GM18951 (cell line): ENCODE measurements around the gene IGF2R.

ENCODE experiments used
- POLR2A ChIP-seq: IDR thresholded peaks from 4 replicates; pipeline ENCODE4 v1.6.1; 2011; ENCODE audit warnings: mild to moderate bottlenecking; ENCODE audit not compliant: insufficient read length, insufficient read depth; ENCODE audit errors: extremely low read depth
- in situ Hi-C: fragments of 300-500 bp; cut with MboI; formaldehyde crosslinking; loops from one replicate; pipeline ENCODE4 v1.12.0; 2022; ENCODE audit warnings: low sequenced_read_pairs, mixed read lengths, inconsistent platforms; ENCODE audit not compliant: unreplicated experiment

IGF2R gene

GRCh38 chr6:160135907-160136655 lies 167.2 kb downstream of the IGF2R start:
- no peak for TF ChIP-seq POLR2A
- in situ Hi-C loops: no loop called here

- no peak for TF ChIP-seq POLR2A
- in situ Hi-C loops: no loop called here
Observed at GRCh38 chr6:160137130-160137988, 168.5 kb downstream of the IGF2R start.

- in situ Hi-C loops: no loop called here
Observed at GRCh38 chr6:160137989-160138835, 169.3 kb downstream of the IGF2R start.

GRCh38 chr6:160138839-160139419 lies 170.0 kb downstream of the IGF2R start:
- no peak for TF ChIP-seq POLR2A
- in situ Hi-C loops: no loop called here

More at GRCh38 chr6:160137989-160138835, 169.3 kb downstream of the IGF2R start:
- TF ChIP-seq POLR2A: no peak

GRCh38 chr6:160139420-160139851 lies 170.6 kb downstream of the IGF2R start:
- TF ChIP-seq POLR2A: no peak
- in situ Hi-C loops: no loop called here

- in situ Hi-C loops: loop anchor here (10.0 kb wide), 1 partner anchor 314 kb away; no protein-coding TSS in a partner anchor
Observed at GRCh38 chr6:160140493-160140892, 171.6 kb downstream of the IGF2R start.

- no peak for TF ChIP-seq POLR2A
- in situ Hi-C loops: loop anchor here (10.0 kb wide), 1 partner anchor 314 kb away; no protein-coding TSS in a partner anchor
Observed at GRCh38 chr6:160141001-160141726, 172.3 kb downstream of the IGF2R start.

- in situ Hi-C loops: loop anchor here (10.0 kb wide), 1 partner anchor 313 kb away; no protein-coding TSS in a partner anchor
- no peak for TF ChIP-seq POLR2A
Observed at GRCh38 chr6:160142115-160142715, 173.3 kb downstream of the IGF2R start.

GRCh38 chr6:160146454-160147145 lies 177.7 kb downstream of the IGF2R start:
- TF ChIP-seq POLR2A: no peak
- in situ Hi-C loops: loop anchor here (10.0 kb wide), 1 partner anchor 308 kb away; no protein-coding TSS in a partner anchor

- no peak for TF ChIP-seq POLR2A
- in situ Hi-C loops: loop anchor here (10.0 kb wide), 1 partner anchor 308 kb away; no protein-coding TSS in a partner anchor
Observed at GRCh38 chr6:160147146-160147536, 178.3 kb downstream of the IGF2R start.

- TF ChIP-seq POLR2A: no peak
- in situ Hi-C loops: no loop called here
Observed at GRCh38 chr6:160154471-160154870, 185.6 kb downstream of the IGF2R start.
